Measurements from ENCODE around the gene ADISSP.
A peak's percentile ranks its signal among the peaks of the same experiment; 100 is the strongest.

DNA sequence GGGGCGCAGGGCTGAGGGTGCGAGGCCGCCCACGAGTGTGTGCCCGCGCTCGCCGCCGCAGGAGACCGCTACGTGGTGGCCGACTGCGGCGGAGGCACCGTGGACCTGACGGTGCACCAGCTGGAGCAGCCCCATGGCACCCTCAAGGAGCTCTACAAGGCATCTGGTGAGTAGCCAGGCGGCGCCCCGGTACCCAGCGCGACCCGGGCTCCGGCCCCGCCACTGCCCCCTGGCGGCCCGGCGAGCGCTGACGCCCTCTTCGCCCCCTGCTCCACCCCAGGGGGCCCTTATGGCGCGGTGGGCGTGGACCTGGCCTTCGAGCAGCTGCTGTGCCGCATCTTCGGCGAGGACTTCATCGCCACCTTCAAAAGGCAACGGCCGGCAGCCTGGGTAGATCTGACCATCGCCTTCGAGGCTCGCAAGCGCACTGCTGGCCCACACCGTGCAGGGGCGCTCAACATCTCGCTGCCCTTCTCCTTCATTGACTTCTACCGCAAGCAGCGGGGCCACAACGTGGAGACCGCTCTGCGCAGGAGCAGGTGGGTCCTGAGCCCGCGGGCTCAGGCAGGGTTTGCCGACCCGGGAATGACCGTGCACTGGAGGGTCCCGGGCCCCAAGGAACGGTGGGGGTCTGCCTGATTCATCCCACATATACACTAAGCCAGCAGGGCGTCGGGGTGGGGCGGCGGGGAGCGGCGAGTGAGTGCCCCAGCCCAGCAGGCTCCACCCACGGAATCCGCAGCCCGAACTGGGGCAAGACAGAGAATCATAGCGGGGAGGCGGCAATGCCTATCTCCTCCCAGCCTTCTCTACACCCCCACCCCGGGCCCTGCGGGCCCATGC, 17.6 kb downstream of the ADISSP start:
- TF ChIP-seq YY1 (IDR thresholded peaks at IDR 0.05; ENCODE audit: extremely low read depth, insufficient replicate concordance, low read depth, low read length) (no peak), ZNF274 (IDR thresholded peaks at IDR 0.05; ENCODE audit: low read depth, low read length) (no peak), POLR2A (IDR thresholded peaks at IDR 0.05; ENCODE audit: borderline replicate concordance, extremely low read depth, insufficient read depth, insufficient read length) (no peak), POLR2AphosphoS5 (IDR thresholded peaks at IDR 0.05; ENCODE audit: low read depth, low read length) (no peak)
- TF ChIP-seq, protein P1, sequence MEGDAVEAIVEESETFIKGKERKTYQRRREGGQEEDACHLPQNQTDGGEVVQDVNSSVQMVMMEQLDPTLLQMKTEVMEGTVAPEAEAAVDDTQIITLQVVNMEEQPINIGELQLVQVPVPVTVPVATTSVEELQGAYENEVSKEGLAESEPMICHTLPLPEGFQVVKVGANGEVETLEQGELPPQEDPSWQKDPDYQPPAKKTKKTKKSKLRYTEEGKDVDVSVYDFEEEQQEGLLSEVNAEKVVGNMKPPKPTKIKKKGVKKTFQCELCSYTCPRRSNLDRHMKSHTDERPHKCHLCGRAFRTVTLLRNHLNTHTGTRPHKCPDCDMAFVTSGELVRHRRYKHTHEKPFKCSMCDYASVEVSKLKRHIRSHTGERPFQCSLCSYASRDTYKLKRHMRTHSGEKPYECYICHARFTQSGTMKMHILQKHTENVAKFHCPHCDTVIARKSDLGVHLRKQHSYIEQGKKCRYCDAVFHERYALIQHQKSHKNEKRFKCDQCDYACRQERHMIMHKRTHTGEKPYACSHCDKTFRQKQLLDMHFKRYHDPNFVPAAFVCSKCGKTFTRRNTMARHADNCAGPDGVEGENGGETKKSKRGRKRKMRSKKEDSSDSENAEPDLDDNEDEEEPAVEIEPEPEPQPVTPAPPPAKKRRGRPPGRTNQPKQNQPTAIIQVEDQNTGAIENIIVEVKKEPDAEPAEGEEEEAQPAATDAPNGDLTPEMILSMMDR (IDR thresholded peaks at IDR 0.05 in 2 of 3, conservative IDR thresholded peaks at IDR 0.05 in 1 of 3; ENCODE audit: borderline replicate concordance in 1 of 3, insufficient read depth in 1 of 3, low read depth in 2 of 3, low read length in 2 of 3): peak; percentile 75 to 92 (median 91)
- TF ChIP-seq, protein P2, sequence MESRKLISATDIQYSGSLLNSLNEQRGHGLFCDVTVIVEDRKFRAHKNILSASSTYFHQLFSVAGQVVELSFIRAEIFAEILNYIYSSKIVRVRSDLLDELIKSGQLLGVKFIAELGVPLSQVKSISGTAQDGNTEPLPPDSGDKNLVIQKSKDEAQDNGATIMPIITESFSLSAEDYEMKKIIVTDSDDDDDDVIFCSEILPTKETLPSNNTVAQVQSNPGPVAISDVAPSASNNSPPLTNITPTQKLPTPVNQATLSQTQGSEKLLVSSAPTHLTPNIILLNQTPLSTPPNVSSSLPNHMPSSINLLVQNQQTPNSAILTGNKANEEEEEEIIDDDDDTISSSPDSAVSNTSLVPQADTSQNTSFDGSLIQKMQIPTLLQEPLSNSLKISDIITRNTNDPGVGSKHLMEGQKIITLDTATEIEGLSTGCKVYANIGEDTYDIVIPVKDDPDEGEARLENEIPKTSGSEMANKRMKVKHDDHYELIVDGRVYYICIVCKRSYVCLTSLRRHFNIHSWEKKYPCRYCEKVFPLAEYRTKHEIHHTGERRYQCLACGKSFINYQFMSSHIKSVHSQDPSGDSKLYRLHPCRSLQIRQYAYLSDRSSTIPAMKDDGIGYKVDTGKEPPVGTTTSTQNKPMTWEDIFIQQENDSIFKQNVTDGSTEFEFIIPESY (IDR thresholded peaks at IDR 0.05; ENCODE audit: extremely low read depth, insufficient replicate concordance, low read length): no peak
- TF ChIP-seq, protein P3, sequence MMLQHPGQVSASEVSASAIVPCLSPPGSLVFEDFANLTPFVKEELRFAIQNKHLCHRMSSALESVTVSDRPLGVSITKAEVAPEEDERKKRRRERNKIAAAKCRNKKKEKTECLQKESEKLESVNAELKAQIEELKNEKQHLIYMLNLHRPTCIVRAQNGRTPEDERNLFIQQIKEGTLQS (IDR thresholded peaks at IDR 0.05): no peak

All from HCT116 (cell line).